HS-5 (cell line): ENCODE results near the gene CYB561.
"Not testable (repeated sequence)": the region's sequence is repeated elsewhere in the genome, so short reads cannot be mapped to it uniquely, and the experiment has no call there.

Experiments
- DNase-seq: peaks from one replicate; pipeline ENCODE4 v3.0.0-alpha.2; 2012; ENCODE audit warnings: low read depth

CYB561 gene

DNA sequence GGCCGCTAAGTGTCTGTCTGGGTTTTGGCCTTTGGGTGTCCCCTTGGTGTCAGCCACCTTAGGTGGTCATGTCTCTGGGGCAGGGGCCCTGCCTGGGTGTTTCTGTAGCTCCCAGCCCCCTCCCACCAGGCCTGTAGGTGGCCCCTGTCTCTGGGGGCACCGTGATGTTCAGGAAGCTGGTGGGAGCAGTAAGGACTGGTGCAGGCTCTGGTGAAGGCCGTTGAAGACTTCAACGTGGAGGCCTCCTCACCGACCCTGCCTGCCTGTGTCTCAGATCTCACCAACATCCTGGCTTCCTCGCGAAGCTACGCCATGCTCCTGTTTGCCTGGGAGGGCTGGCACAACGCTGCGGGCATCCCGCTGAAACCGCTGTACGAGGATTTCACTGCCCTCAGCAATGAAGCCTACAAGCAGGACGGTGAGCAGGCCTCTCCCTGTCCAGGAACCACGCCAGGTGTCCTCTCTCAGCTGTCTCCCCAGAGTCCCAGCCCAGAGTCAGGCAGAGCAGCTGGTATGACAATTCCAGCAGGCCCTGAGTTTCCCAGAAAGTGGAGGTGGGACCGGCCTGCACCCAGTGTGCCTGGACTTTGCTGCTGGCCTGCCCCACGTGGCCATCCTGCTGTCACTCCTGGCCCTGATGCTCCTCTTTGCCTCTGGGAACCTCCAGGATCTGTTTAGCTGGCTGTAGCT lies 33.5 kb upstream of the CYB561 start:
- DNase-seq = no peak

DNA sequence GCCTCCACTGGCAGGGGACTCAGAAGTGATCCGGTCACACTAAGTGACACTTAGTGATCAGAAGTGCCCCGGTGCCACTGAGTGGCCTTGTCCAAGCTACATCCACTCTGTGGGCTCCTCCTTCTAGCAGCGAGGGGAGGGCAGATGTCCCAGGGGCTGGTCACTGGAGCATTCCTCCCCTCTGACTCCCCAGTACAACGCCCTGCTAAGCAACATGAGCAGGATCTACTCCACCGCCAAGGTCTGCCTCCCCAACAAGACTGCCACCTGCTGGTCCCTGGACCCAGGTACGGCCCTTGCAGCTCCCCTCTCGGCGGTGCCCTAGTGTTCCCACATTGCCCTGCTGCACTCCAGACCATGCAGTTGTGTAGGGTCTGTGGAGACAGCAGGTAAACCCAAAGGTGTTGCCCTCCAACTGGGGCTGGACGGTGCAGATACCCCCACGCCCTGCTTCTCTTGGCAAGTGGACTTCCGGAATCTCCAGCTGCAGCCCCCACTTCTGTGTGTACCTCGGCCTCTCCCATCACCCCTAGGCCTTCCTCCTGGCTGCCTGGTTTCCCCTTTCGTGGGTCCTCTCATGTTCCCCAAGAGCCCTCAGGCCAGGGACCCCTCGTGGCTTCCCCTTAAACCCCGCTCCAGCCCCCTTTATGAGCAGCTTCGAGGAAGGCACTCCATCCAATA lies 32.8 kb upstream of the CYB561 start:
- peak; percentile 82 for DNase-seq

DNA sequence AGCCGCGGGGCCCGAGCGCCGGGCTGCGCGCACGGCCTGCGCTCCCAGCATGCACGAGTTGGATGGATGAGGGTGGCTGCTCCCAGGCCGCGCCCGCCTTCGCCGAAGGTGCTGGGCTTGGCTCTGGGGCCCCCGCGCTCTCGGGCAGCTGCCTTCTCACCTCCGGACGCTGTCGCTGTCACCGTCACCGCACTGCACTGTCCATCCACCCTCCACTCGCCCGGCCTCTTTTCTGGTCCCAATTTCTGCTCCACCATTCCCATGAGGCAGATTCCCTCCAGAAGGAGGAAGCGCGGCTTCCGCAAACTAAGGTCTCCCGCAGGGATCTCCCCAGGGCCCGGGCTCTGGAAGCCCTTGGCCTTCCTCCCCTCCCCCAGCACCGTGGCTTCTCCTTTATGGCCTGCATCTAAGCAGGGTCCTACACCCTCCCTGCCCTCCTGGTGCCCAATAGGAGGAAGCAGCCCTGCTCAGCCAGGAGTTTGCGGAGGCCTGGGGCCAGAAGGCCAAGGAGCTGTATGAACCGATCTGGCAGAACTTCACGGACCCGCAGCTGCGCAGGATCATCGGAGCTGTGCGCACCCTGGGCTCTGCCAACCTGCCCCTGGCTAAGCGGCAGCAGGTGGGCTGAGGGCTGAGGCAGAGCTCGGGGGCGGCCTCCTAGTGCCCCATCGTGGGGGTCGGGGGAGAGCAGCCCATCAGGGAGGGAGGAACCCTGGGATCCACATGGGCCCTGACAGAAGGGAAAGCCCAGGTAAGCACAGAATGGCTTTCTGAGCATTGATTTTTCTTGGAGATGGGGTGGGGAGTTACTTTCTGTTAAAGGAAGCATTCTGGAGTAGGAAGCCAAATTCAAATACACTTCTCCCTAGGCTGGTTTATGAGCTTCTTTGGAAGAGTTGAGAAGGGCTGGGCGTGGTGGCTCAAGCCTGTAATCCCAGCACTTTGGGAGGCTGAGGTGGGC lies 31.7 kb upstream of the CYB561 start:
- no peak for DNase-seq

DNA sequence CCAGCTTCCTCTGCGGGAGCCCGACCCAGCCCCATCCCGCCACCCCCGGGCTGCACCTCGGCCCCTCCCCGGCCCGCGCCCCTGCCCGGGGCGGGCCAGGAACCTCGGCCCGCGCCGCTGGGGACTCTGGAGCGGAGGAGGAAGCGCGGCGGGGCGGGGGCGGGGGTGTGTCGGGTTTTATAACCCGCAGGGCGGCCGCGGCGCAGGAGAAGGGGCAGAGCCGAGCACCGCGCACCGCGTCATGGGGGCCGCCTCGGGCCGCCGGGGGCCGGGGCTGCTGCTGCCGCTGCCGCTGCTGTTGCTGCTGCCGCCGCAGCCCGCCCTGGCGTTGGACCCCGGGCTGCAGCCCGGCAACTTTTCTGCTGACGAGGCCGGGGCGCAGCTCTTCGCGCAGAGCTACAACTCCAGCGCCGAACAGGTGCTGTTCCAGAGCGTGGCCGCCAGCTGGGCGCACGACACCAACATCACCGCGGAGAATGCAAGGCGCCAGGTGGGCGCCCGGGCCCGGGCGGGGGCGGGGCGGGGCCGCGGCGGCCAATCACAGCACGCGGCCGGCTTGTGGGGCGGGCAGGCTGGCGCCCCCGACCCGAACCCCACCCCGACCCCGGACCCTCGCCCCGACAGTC lies 30.9 kb upstream of the CYB561 start, which contains the start of gene ACE:
TSS of gene ACE (plus strand) at position 208 of the 626 bp plus-strand sequence. CDS start at position 242, 34 bp downstream.
- no peak for DNase-seq

DNA sequence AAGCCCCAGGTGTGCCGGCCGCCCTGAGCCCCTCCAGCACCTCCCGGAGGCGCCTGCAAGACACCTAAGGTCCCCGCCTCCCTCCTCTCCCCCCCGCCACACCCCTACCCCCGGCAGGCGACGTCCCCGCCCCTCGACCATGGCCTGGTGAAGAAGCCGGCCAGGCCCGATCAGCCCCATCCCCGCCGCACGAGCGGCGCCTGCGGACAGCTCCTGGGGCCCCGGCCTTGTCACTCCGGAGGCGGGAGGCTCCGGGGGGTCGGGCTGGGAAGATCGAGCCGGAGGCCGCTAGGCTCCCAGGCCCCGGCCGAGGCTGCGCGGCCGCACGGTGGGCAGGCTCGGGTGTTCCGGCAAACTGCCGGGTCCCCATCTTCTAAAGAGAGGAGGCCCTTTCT lies 30.4 kb upstream of the CYB561 start:
- no peak for DNase-seq

DNA sequence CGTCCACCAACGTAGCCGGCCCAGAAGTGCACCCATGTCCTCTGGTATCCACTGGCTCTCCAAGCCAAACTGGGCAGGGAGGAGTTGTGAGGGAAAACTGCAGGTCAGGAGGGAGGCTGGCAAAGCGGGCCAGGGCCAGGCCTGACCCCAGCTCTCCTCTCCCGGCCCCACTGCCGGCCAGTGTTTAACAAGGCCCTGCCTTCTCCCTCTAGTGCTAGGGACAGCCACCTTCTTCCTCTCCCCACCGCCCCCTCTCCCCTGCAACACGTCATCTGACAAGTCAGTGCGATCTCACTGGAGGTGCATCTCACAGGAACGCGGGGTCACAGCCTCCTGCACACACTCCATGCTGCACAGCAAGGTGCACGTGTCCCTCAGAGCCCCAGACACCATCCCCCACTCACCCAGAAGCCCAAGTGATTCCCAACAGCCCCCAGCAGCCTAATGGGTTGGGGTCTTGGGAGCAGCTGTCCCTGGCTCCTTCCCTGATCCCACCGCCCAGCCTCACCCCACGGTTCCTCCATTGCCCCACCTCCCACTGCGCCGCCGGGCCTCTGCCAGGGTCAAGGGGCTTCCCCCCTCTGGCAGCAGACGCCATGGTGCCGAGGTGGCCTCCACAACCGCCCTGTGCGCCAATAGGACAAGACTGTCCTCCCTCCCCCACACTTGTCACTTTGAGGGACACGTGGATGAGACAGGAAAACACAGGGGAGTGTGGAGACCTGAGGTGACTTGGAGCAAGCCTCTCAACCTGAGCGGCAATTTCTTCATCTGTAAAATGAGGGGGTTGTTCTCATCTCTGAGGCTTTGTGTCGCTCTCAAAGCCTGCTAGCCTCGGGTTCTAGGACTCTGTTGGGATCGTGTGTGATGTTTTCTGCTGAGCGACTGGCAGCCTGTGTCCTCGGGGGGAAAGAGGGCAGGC lies 29.6 kb upstream of the CYB561 start:
- no peak for DNase-seq

DNA sequence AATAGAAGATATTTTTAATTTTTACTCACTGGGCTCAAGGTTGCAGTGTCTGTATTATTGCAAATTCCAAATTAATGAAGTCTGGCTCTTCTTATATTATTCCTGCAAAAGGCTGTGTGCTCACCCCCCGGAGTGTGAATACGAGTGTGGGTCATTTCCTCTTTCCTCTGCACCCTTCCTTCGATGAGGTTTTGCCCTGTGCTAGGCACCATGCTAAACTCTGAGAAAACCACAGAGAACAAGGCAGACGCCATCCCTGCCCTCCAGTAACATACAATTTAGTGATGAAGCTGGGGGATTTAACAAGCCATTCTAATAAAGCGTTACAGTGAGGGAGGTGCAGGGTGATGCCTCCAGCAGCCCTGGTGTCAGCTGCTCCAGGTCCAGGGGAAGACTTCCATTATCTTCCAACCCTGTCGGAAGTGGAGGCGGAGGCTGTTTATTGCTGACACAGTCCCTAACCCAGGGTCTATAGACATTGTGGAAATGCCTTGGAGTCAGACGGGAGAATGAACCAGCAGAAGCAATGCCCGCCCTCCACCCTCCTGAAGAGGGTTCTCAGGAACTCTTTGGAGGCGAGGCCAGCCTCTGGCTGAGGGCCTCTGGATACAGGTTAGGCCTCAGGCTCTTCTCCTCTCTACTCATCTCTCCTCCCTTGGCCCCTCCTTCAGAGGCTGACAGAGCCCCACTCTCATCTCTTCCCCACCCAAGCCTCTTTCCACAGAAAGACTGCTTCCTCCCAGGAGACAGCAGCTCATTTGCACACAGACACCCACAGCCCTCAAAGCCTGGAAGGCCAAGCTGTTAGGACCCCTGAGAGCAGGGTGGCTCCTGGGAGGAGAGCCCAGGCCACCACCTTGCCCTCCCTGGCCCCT lies 28.7 kb upstream of the CYB561 start:
- no peak for DNase-seq

DNA sequence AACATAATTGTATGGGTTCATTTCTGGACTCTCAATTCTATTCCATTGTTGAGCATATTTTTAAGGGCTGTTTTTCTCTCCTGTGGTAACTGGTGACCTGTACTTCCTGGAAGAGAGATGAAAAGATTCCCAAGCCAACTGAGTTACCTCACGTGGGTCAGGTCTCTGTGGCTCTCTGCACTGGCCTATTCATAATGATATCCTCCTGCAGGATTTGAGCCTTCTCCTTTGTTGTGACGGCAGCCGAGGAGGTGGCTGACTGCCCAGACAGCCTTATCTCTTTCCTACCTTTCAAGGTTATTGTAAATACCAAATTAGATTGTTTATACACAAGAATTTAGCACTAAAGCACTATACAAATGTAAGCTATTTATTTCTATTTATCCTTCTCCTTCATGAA lies 28.1 kb upstream of the CYB561 start:
- DNase-seq = no peak

DNA sequence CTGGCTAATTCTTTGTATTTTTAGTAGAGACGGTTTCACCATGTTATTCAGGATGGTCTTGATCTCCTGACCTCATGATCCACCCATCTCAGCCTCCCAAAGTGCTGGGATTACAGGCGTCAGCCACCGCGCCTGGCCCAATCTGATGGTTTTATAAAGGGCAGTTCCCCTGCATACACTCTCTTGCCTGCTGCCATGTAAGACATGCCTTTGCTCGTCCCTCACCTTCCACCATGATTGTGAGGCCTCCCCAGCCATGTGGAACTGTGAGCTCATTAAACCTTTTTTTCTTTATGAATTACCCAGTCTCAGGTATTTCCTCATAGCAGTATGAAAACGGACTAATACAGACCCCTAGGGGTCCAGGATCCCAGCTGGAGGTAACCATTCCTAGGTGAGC lies 22.0 kb upstream of the CYB561 start:
- not testable (repeated sequence) for DNase-seq

DNA sequence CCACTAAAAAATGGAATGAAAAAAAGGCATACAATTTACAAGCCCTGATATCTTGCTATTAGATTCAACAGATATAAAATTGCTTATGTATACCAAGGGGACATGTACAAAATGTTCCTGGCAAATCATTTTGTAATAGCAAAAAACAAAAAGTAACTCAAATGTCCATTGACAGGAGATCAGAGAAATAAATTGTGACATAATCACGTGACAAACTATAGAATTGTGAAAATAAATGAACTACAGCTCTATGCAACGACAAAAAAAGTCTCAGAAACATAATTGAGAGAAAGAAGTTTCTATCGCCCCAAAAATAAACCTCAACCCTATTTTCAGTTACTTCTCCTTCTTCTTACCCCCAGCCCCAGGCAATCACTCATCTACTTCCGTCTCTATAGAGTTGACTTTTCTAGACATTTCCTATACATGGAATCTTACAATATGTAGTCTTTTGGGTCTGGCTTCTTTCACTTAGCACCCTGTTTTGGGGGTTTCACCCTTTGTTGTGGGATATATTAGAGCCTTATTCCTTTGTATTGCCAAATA lies 18.7 kb upstream of the CYB561 start:
- DNase-seq = no peak

DNA sequence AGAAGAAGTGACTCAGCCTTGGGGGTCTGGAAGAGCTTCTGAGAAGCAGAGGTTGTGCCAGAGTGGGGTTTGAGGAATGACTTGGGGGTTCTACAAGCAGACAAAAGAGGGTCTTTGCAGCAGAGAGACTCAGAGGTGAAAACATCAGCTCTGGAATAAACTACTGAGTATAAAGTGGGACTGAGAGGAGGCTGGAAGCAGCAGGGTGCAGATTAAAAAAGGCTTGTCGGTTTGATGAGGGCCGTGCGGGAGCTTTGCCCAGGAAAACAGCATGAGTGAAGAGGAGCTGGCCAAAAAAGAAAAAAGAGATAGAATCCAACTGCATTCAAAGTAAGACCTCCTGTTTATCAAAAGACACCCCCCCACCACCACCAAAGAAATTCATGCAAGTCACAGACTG lies 17.7 kb upstream of the CYB561 start:
- no peak for DNase-seq

DNA sequence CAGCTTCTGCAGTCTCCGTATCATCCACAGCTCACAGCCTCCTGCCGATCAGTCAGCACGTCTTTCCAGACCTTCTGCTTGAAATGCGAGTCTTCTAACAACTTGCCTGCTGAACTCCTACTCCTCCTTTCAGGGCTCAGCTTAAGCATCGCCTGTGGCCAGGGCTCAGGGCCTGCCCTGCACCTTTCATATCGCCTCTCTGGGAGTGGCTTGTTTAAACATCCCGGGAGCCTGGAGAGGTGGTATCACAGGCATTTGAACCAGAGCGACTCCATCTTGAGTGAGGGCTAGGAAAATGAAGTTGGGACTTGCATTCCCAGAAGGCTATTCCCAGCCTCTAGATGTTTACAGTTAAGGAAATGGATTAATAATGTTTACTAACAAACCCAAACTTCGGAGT lies 13.9 kb upstream of the CYB561 start:
- no peak for DNase-seq

DNA sequence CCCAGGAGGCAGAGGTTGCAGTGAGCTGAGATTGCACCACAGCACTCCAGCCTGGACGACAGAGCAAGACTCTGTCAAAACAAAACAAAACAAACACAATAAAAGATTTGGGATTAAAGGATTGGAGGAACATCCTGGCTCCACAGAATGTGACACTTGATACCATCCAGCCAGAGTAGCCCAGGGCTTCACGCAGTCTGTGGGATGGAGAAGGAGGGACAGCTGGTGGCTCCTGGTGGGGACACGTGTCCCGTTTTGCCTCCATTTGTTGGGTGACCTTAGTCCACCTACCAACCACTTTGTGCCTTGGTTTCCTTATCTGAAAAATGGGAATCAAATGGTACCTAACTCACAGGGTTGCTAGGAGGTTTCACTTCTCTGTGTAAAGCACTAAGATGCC lies 12.4 kb upstream of the CYB561 start:
- no peak for DNase-seq

DNA sequence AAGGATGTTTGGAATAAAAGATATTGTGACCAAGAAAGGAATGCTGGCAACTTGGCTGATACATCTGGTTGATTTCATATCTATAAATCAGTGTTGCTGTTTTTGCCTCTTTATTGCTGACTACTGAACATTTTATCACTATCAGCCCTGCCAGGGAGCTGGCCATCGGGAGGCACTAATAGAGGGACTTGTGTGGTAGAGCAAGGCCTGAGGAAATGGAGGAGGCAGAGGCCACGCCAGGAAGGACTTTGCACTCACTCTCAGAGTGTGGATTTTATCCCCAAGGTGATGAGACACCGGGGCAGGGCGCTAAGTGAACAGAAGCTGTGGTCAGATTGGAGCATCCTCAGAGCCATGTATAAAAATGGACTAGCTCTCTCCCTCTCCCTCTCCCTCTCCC lies 9.3 kb upstream of the CYB561 start:
- DNase-seq = no peak

DNA sequence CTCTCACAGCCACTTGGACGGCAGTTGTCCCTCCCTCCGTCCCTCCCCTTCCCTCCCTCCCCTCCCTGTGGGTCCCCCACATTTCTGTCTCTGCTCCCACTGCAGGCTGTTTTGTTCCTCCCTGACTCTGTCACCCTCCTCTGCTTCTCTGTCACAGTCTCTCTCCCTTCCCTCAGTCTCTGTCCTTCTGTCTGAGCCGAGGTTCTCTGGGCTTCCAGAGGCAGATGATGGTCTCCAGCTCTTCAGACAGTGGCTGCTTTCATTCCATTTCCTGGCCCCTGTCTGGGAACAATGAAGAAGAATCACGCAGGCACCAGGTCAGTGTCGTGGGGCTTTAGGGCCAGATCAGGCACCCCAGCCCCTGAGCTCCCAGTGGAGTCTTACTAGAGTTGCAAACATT lies 8.8 kb upstream of the CYB561 start:
- DNase-seq = no peak

DNA sequence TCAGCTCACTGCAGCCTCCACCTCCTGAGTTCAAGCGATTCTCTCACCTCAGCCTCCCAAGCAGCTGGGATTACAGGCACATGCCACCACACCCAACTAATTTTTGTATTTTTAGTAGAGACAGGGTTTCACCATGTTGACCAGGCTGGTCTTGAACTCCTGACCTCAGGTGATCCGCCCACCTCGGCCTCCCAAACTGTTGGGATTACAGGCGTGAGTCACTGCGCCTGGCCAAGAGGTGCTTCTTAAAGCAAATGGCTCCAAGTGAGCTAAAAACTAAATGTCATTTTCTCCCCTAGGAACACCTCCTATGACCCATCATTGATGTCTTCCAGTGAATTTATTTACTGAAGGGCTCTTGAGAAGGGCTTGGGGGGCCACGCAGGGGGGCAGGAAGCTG lies 8.3 kb upstream of the CYB561 start:
- not testable (repeated sequence) for DNase-seq

DNA sequence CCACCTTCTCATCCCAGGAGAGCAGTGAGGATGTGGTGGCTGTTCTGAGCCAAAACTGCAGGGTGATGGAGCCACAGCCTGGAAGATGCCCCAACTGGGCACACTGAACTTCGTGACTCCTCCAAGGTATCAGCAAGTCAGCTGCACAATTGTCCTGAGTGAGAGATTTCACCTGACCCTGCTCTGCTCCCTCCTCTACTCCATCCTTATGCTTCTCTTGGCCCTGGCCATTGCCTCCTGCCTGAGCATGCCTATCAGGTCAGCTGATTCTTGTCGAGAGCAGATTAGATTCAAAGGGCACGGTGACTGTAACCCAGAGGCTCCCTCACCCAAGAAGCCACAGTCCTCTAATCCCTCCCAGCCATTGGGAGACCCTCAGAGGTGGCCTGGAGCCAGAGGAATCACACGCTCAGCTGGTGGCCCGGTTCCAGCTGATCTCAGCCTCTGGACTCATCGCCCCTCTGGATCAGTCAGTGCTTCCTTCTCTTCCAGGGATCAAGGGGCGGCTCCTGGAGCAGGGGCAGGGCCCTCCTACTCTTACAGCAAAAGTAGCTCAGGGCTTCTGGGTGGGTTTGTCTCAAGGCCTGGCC lies 7.0 kb upstream of the CYB561 start:
- no peak for DNase-seq

DNA sequence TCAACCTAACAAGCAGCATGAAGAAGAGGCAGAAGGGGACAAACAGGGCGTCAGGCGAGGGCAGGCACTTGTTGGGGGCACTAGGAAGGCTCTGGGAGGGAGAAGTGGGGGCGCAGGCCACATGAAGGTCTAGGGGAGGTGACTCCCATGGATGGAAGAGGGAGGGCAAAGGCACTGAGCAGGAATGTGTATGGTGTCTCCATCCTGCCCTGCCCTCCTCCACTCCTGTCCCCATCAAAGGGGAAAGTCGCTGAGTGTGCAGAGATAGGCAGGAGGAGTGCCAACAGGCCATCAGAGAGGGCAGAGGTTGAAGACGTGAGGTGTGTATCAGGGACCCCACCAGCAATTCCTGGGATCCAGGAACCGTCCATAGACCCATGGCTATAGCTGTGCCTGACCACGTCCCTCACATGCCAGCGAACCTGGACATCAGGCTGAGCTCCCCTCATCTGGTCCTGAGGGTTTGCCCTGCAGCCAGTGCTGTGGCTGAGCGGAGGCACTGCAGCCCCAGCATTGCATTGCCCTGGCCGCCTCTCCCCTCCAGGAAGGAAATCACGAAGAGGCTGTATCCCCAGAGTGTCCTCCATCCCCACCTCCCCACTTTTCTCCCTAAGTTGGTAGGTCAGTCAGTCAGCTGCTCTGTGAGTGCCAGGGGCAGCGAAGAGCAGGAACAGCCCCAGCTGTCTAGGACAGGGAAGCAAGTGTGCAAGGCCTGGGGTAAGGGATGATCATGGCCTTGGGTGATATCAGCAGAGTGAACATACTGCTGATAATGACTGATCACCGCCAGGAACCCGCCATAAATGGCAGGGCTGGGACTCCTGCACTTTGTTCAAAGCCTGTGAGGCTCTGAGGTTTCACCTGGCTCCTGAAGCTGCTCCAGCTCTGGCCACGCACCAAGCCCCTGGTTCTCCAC lies 6.2 kb upstream of the CYB561 start:
- no peak for DNase-seq
